Body of pancreas (tissue), 4 donors: ENCODE data around the gene RPP38. TPM values are rescaled to one million over a fixed set of nuclear protein-coding genes. Genes with fewer than 3 reads are reported as not detected.

Experiments
- ATAC-seq: fragments of 150-250 bp; one replicate; pipeline ENCODE4 v1.9.1; 2016
- DNase-seq, 4 donors: peaks; one replicate each; pipeline ENCODE4 v3.0.0-alpha.2; 2019
- H3K27ac ChIP-seq, 4 donors: fragments of 200-600 bp; sonication (generic); 1 replicate in 3 of 4; 2 replicates in 1 of 4; pipeline versions ENCODE4 v1.5.1 to v1.6.1; 2016 to 2019; ENCODE audit warnings: mild to moderate bottlenecking in 1 of 4, mixed read lengths in 1 of 4, moderate library complexity in 1 of 4
- H3K27me3 ChIP-seq, 2 donors: fragments of 200-600 bp; sonication (generic); one replicate each; pipeline ENCODE4 v1.6.0; 2016; ENCODE audit warnings: mild to moderate bottlenecking in 1 of 2
- H3K36me3 ChIP-seq, 2 donors: fragments of 200-600 bp; sonication (generic); replicated peaks in 1 of 2; 2 replicates each; pipeline ENCODE4 v1.5.1; 2016; ENCODE audit warnings: low read depth in 2 of 2; ENCODE audit not compliant: insufficient read depth in 1 of 2
- H3K4me1 ChIP-seq: fragments of 200-600 bp; sonication (generic); one replicate; pipeline ENCODE4 v1.6.0; 2016
- H3K4me3 ChIP-seq, 2 donors: fragments of 200-600 bp; sonication (generic); 1 replicate in 1 of 2; 2 replicates in 1 of 2; pipeline ENCODE4 v1.5.1; 2016 to 2019
- H3K9me3 ChIP-seq, 3 donors: fragments of 200-600 bp; sonication (generic); 1 replicate in 2 of 3; 2 replicates in 1 of 3; pipeline ENCODE4 v1.5.1; 2016
- CTCF ChIP-seq, 7 experiments: fragments of 450-650 bp in 4 of 7; fragments of 200-600 bp in 3 of 7; sonication (generic) in 3 of 7; IDR thresholded peaks; one replicate each; pipeline ENCODE4 v1.5.1; 2016 to 2019; ENCODE audit warnings: antibody characterized with exemption in 7 of 7
- POLR2A ChIP-seq, 3 donors: fragments of 450-650 bp; IDR thresholded peaks; one replicate each; pipeline ENCODE4 v1.6.1; 2016; ENCODE audit warnings: antibody characterized with exemption in 3 of 3, mild to moderate bottlenecking in 2 of 3
- WGBS, 2 donors: methylation state at CpG; one replicate each; pipeline ENCODE4 v1.1.5; 2017; 5-methylcytosine and 5-hydroxymethylcytosine counted together
- intact Hi-C: fragments of 100-400 bp; cut with DNase I; formaldehyde crosslinking; loops from one replicate; pipeline ENCODE4 v1.15.1; 2023
- total RNA-seq, 2 donors: library from RNA; depleted of rRNA; stranded (reverse); fragments of >200 nt; gene quantifications; one replicate each; pipeline ENCODE4 v1.1.0, GENCODE V29; 2016

RPP38 gene
- 10 to 100 TPM in 1 of 2 donors, 1 to 10 TPM in 1; 7.3 to 24.4 TPM for total RNA-seq

- 0% methylated on average over 2 to 77 of the region's 84 CpGs for WGBS, 2 donors
- Histone ChIP-seq H3K9me3 (no peaks in the 10 kb centered on the region), H3K4me1 (peaks cover 30% of the 10 kb centered on the region), H3K27me3 (no peaks in the 10 kb centered on the region), H3K27ac (peak within 1 kb of the TSS; percentile 93 to 98 (median 98)), H3K36me3 (peaks cover 0 to under 1% of the 10 kb centered on the region in 2 donors), H3K4me3 (peak within 1 kb of the TSS; percentile 33 to 79)
- DNase-seq (peak; percentile 97 to 99 (median 98)), ATAC-seq (peak; percentile 95)
- TF ChIP-seq POLR2A (IDR thresholded peaks at IDR 0.05) (peak; percentile 72 to 89 (median 85)), CTCF (IDR thresholded peaks at IDR 0.05) (no peak)
- intact Hi-C loops, result no loop called here
These were observed at the start of gene RPP38 for GRCh38 chr10:15097011-15097812. Gene RPP38 (plus strand): TSS chr10:15097355. CDS start chr10:15103315, 5,960 bp downstream.

DNA sequence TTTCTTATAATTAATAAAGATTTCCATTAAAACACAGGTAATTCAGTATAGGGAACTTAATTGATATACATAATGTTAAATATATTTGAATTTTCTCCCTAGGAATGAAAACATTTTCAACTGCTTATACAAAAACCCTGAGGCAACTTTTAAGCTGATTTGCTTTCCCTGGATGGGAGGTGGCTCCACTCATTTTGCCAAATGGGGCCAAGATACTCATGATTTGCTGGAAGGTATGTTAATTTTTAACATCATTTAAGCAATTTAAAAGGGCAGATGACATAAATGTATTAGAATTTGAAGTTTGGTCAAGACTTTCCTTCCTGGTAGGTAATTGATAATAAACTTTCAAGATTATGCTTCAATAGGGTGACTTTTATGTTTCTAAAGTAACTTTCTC lies 47.6 kb upstream of the RPP38 start:
- H3K27me3 ChIP-seq, result no peaks in the 10 kb centered on the region
- H3K4me3 ChIP-seq, result no peak overlapping the region
- TF ChIP-seq CTCF (IDR thresholded peaks at IDR 0.05) (no peak), POLR2A (IDR thresholded peaks at IDR 0.05) (no peak)
- ATAC-seq, result no peak
- no peak for DNase-seq
- no peaks in the 10 kb centered on the region for H3K9me3 ChIP-seq
- H3K27ac ChIP-seq, result no peak overlapping the region
- intact Hi-C loops, result no loop called here
- H3K36me3 ChIP-seq, result no peaks in the 10 kb centered on the region
- H3K4me1 ChIP-seq, result no peaks in the 10 kb centered on the region

DNA sequence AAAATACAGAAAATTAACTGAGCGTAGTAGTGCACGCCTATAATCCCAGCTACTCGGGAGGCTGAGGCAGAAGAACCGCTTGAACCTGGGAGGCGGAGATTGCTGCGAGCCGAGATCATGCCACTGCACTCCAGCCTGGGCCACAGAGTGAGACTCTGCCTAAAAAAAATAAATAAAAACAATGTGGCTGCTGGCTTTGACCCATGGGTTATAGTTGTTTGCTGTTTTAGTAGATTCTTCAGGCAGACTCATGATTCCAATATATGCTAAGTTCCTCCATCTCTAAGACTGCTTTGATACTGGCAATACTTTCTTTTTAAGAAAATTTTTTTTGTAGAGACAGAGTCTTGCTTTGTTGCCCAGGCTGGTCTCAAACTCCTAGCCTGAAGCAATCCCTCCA lies 45.0 kb upstream of the RPP38 start:
- H3K4me1 ChIP-seq, result no peaks in the 10 kb centered on the region
- no peaks in the 10 kb centered on the region for H3K27me3 ChIP-seq
- no peak overlapping the region for H3K27ac ChIP-seq
- TF ChIP-seq POLR2A (IDR thresholded peaks at IDR 0.05), result no peak
- no peak for TF ChIP-seq CTCF (IDR thresholded peaks at IDR 0.05)
- no peaks in the 10 kb centered on the region for H3K36me3 ChIP-seq
- intact Hi-C loops, result no loop called here
- no peak for DNase-seq
- H3K4me3 ChIP-seq, result no peak overlapping the region
- WGBS, 2 donors, result 89 to 98% methylated on average over 7 of the region's 7 CpGs
- ATAC-seq, result no peak
- no peaks in the 10 kb centered on the region for H3K9me3 ChIP-seq

DNA sequence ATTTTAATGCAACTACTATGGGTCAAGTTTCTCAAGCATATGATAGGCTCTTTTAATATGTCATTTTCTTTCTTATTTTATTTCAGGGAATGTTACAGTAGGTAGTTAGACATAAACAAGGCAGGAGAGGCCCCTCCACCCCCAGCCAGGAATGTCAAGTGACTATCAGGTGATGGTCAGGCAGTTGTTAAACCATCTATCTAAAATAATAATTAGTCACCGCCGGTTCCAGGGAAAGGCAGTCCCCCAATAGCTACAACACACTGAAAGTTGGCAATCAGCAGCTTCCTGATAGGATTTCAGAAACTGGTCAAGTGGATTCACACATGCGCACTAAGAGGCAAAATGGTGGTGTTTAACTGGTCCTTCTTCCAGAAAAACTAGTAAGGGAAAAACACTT lies 44.1 kb upstream of the RPP38 start:
- ATAC-seq (no peak), DNase-seq (no peak)
- Histone ChIP-seq H3K27me3 (no peaks in the 10 kb centered on the region), H3K4me1 (no peaks in the 10 kb centered on the region), H3K27ac (no peak overlapping the region), H3K36me3 (no peaks in the 10 kb centered on the region), H3K9me3 (no peaks in the 10 kb centered on the region), H3K4me3 (no peak overlapping the region)
- 78 to 89% methylated on average over 3 of the region's 3 CpGs for WGBS, 2 donors
- TF ChIP-seq CTCF (IDR thresholded peaks at IDR 0.05) (no peak), POLR2A (IDR thresholded peaks at IDR 0.05) (no peak)
- intact Hi-C loops, result no loop called here

DNA sequence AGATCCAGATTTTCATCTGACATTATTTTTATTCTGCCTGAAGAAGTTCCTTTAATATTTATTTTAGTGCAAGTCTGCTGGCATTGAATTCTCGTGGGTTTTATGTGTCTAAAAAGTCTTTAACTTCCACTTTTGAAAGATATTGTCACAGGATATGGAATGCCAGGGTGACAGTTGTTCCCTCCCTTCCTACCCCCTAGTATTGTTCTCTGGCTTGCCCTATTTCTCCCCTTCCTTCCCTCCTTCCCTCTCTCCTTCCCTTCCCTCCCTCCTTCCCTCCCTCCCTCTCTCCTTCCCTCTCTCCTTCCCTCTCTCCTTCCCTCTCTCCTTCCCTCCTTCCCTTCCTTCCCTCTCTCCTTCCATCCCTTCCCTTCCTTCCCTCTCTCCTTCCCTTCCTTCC lies 38.5 kb upstream of the RPP38 start:
- Histone ChIP-seq H3K4me3 (no peak overlapping the region), H3K27ac (no peak overlapping the region), H3K4me1 (no peaks in the 10 kb centered on the region), H3K36me3 (no peaks in the 10 kb centered on the region), H3K27me3 (no peaks in the 10 kb centered on the region), H3K9me3 (no peaks in the 10 kb centered on the region)
- intact Hi-C loops, result no loop called here
- WGBS, 2 donors, result 71 to 82% methylated on average over 1 of the region's 1 CpG
- TF ChIP-seq POLR2A (IDR thresholded peaks at IDR 0.05), result no peak
- no peak for TF ChIP-seq CTCF (IDR thresholded peaks at IDR 0.05)
- no peak for ATAC-seq
- DNase-seq, result no peak
